HepG2 (cell line): Measurements from ENCODE around the gene MUC21. TPM values are rescaled to one million over a fixed set of nuclear protein-coding genes. Genes with fewer than 3 reads are reported as not detected.

ENCODE experiments used
- ATAC-seq: fragments of 200-7000 bp; cut with Tn5 transposase; 3 replicates; pipeline ENCODE4 v1.9.1; 2020; ENCODE audit warnings: mild to moderate bottlenecking, moderate library complexity
- BruUV-seq: library from RNA; stranded (reverse); fragments of 400-500 nt; replicated peaks from 2 replicates; lab custom pipeline; 2021; lab: Mats Ljungman, UMichigan
- CTCF ChIA-PET: fragments of 300-600 bp; formaldehyde crosslinking; extraction: SDS; loops from one replicate; lab custom pipeline; 2021; ENCODE audit warnings: low total read pairs, inconsistent platforms, low intra/inter-chr PET ratio; lab: Yijun Ruan, JAX
- POLR2A ChIA-PET: fragments of 350-600 bp; sonication (Branson Sonifier 250); formaldehyde crosslinking; loops from one replicate; lab custom pipeline; 2020; ENCODE audit warnings: antibody characterized with exemption, inconsistent platforms; lab: Yijun Ruan, JAX
- DNase-seq: peaks from one replicate; pipeline ENCODE4 v3.0.0-alpha.2; 2015; ENCODE audit warnings: low spot score
- FAIRE-seq: peaks from 3 replicates; lab custom pipeline; 2011; peaks lifted over from hg19 to GRCh38; lab: Jason Lieb, UNC
- H2AFZ ChIP-seq: one replicate; pipeline ENCODE4 v1.6.1; 2011; ENCODE audit warnings: low read length, inconsistent platforms
- H3K27ac ChIP-seq: fragments of 300-600 bp; 3 replicates; pipeline ENCODE4 v1.8.0; 2011; ENCODE audit warnings: mixed run types, mild to moderate bottlenecking, mixed read lengths, low read length, inconsistent platforms; ENCODE audit not compliant: insufficient read depth; ENCODE audit errors: extremely low read length
- H3K27me3 ChIP-seq, 2 experiments: fragments of 200-600 bp in 1 of 2; 2 replicates in 1 of 2; 3 replicates in 1 of 2; pipeline versions ENCODE4 v1.6.0 to v1.8.0; 2011; ENCODE audit warnings: low read length in 2 of 2, mild to moderate bottlenecking in 2 of 2, moderate library complexity in 2 of 2, inconsistent platforms in 1 of 2; ENCODE audit not compliant: insufficient read depth in 2 of 2, control insufficient read depth in 1 of 2
- H3K36me3 ChIP-seq, 2 experiments: fragments of 200-600 bp in 1 of 2; replicated peaks in 1 of 2; 2 replicates in 1 of 2; 3 replicates in 1 of 2; pipeline versions ENCODE4 v1.5.1 to v1.8.0; 2011; ENCODE audit warnings: low read length in 2 of 2, inconsistent platforms in 1 of 2; ENCODE audit not compliant: insufficient read depth in 2 of 2, control insufficient read depth in 1 of 2
- H3K4me1 ChIP-seq: 2 replicates; pipeline ENCODE4 v1.5.1; 2012; ENCODE audit warnings: low read length, inconsistent platforms; ENCODE audit not compliant: insufficient read depth
- H3K4me2 ChIP-seq: 2 replicates; pipeline ENCODE4 v1.6.0; 2011; ENCODE audit warnings: low read depth, low read length, inconsistent platforms
- H3K4me3 ChIP-seq, 3 experiments: fragments of 200-600 bp in 1 of 3; sonication (generic), shearing (Covaris generic) in 1 of 3; replicated peaks in 1 of 3; 2 replicates each; pipeline ENCODE4 v1.5.1; 2011 to 2016; ENCODE audit warnings: low read length in 3 of 3, inconsistent platforms in 2 of 3, low read depth in 2 of 3, mild to moderate bottlenecking in 2 of 3, control low read depth in 1 of 3, mixed read lengths in 1 of 3; ENCODE audit not compliant: insufficient read depth in 1 of 3
- H3K79me2 ChIP-seq: one replicate; pipeline ENCODE4 v1.6.1; 2011; ENCODE audit warnings: low read length, inconsistent platforms; ENCODE audit not compliant: insufficient read depth
- H3K9ac ChIP-seq: 2 replicates; pipeline ENCODE4 v1.6.0; 2011; ENCODE audit warnings: mild to moderate bottlenecking, low read depth, low read length, inconsistent platforms; ENCODE audit not compliant: insufficient read depth
- H3K9me3 ChIP-seq: 2 replicates; pipeline ENCODE4 v1.5.1; 2012; ENCODE audit warnings: mild to moderate bottlenecking, low read length
- H4K20me1 ChIP-seq: 2 replicates; pipeline ENCODE4 v1.6.0; 2011; ENCODE audit warnings: inconsistent platforms, mild to moderate bottlenecking, low read length, moderate library complexity; ENCODE audit not compliant: insufficient read depth
- ADNP ChIP-seq: sonication (generic); formaldehyde crosslinking; IDR thresholded peaks from 2 replicates; pipeline ENCODE4 v1.4.0; 2020; ENCODE audit warnings: missing genetic modification reagents
- BRD4 ChIP-seq: sonication (generic); formaldehyde crosslinking; IDR thresholded peaks from 2 replicates; pipeline ENCODE4 v1.4.0; 2020; ENCODE audit warnings: missing genetic modification reagents
- ELF3 ChIP-seq: IDR thresholded peaks from 2 replicates; pipeline ENCODE4 v1.6.1; 2016; ENCODE audit warnings: missing genetic modification reagents, missing compliant biosample characterization
- MIXL1 ChIP-seq: IDR thresholded peaks from 2 replicates; pipeline ENCODE4 v1.6.1; 2016
- NFIB ChIP-seq: sonication (generic); formaldehyde crosslinking; IDR thresholded peaks from 2 replicates; pipeline ENCODE4 v1.9.0; 2021; ENCODE audit warnings: missing genetic modification reagents, mild to moderate bottlenecking, borderline replicate concordance
- POLR2AphosphoS2 ChIP-seq: IDR thresholded peaks from 2 replicates; pipeline ENCODE4 v1.6.1; 2011; ENCODE audit warnings: low read depth, low read length, improper control_type of control experiment
- RAD51 ChIP-seq: fragments of 450-650 bp; IDR thresholded peaks from 2 replicates; pipeline ENCODE4 v1.6.1; 2016; ENCODE audit warnings: borderline replicate concordance
- TCF12 ChIP-seq, 2 experiments: fragments of 450-650 bp in 1 of 2; sonication (generic) in 1 of 2; formaldehyde crosslinking in 1 of 2; IDR thresholded peaks; 2 replicates each; pipeline versions ENCODE4 v1.6.1 to v1.8.0; 2017 to 2022; ENCODE audit warnings: antibody characterized with exemption in 1 of 2, mild to moderate bottlenecking in 1 of 2, missing genetic modification reagents in 1 of 2, moderate library complexity in 1 of 2
- THAP11 ChIP-seq: IDR thresholded peaks from 2 replicates; pipeline ENCODE4 v1.6.1; 2016; ENCODE audit warnings: missing biosample characterization, missing genetic modification reagents
- ZBTB3 ChIP-seq: sonication (generic); formaldehyde crosslinking; IDR thresholded peaks from 2 replicates; pipeline ENCODE4 v1.4.0; 2020; ENCODE audit warnings: low read depth, mild to moderate bottlenecking, moderate library complexity, missing genetic modification reagents, borderline replicate concordance
- ZNF138 ChIP-seq: sonication (generic); formaldehyde crosslinking; IDR thresholded peaks from 2 replicates; pipeline ENCODE4 v1.5.0; 2020; ENCODE audit warnings: mild to moderate bottlenecking, low read depth, missing genetic modification reagents
- ZNF205 ChIP-seq: IDR thresholded peaks from 2 replicates; pipeline ENCODE4 v1.6.1; 2018; ENCODE audit warnings: missing biosample characterization, missing genetic modification reagents
- ZNF451 ChIP-seq: sonication (generic); formaldehyde crosslinking; IDR thresholded peaks from 2 replicates; pipeline ENCODE4 v1.5.0; 2020; ENCODE audit warnings: mild to moderate bottlenecking, missing genetic modification reagents
- ZNF484 ChIP-seq: sonication (generic); formaldehyde crosslinking; IDR thresholded peaks from 2 replicates; pipeline ENCODE4 v1.5.1; 2020; ENCODE audit warnings: mild to moderate bottlenecking, low read depth, missing genetic modification reagents, borderline replicate concordance
- ZNF496 ChIP-seq: sonication (generic); formaldehyde crosslinking; IDR thresholded peaks from 2 replicates; pipeline ENCODE4 v1.8.1; 2023; ENCODE audit warnings: mild to moderate bottlenecking, moderate library complexity, missing genetic modification reagents; ENCODE audit not compliant: insufficient replicate concordance
- ZNF839 ChIP-seq: sonication (generic); formaldehyde crosslinking; IDR thresholded peaks from 2 replicates; pipeline ENCODE4 v1.4.0; 2020; ENCODE audit warnings: missing genetic modification reagents, mild to moderate bottlenecking, borderline replicate concordance
- WGBS: methylation state at CpG from one replicate; pipeline ENCODE4 v1.1.6; 2017; ENCODE audit warnings: low lambda C conversion rate; 5-methylcytosine and 5-hydroxymethylcytosine counted together
- in situ Hi-C: cut with HindIII; loops from 2 replicates; pipeline ENCODE4 v1.10.0; 2017; ENCODE audit warnings: low pct_unique_long_range_greater_than_20kb; ENCODE audit not compliant: extremely low pct_ligation_motif_present
- intact Hi-C: fragments of 100-400 bp; cut with micrococcal nuclease; formaldehyde crosslinking; loops from one replicate; pipeline ENCODE4 v1.10.0; 2022; ENCODE audit not compliant: unreplicated experiment
- polyA plus RNA-seq, 8 experiments: library from polyadenylated mRNA; depleted of rRNA in 3 of 8; stranded (reverse) in 7 of 8; unstranded in 1 of 8; fragments of >200 nt; fragmentation: Illumina TruSeq in 4 of 8; extraction: Trizol in 4 of 8; gene quantifications; 2 replicates each; pipeline versions ENCODE4 v1.2.1 to v1.2.3, GENCODE V29; 2011 to 2016; ENCODE audit warnings: low read depth in 4 of 8, missing spikeins in 1 of 8, mixed read lengths in 1 of 8; ENCODE audit not compliant: insufficient read depth in 1 of 8
- total RNA-seq, 5 experiments: library from RNA; depleted of rRNA; stranded (reverse); fragments of >200 nt; fragmentation: Illumina TruSeq; extraction: Trizol; gene quantifications; 2 replicates each; pipeline ENCODE4 v1.2.3, GENCODE V29; 2016; ENCODE audit warnings: low read depth in 1 of 5
- TF ChIP-seq, protein P1 (sequence below): sonication (generic); formaldehyde crosslinking; IDR thresholded peaks from 2 replicates; pipeline ENCODE4 v1.4.0; 2020; ENCODE audit warnings: missing genetic modification reagents

Gene MUC21
- total and polyA plus RNA-seq, 2 of the 13 experiments (the other 11 are each of a cell fraction or from before 2014, with no cell fraction given): not detected

DNA sequence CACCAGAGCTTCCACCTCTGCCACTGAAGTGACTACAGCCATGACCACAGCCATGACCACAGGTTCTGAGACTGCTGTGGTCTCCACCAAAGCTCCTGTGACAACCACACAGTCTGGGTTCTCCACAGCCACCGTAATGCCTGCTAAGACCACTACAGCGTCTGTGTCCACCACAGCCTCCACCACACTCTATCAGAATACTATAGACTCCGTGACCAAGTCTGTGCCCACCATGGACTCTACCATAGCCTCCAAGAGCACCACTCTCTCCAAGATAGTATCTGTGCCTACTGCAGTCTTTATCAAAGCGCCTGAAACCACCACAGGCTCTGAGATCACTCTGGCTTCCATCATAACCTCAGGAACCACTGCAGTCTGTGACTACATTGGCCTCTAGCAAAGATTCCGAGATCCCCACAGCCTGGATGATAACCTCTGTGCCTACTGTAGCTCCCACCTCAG lies 18.3 kb upstream of the MUC21 start:
- no peaks in the 10 kb centered on the region for H3K27me3 ChIP-seq
- H2AFZ ChIP-seq: no peak overlapping the region
- intact Hi-C loops (no loop called here), in situ Hi-C loops (no loop called here)
- H3K4me1 ChIP-seq: peaks cover 14% of the 10 kb centered on the region
- no peak overlapping the region for H3K4me3 ChIP-seq
- H3K27ac ChIP-seq: no peak overlapping the region
- DNase-seq (no peak), FAIRE-seq (no peak), ATAC-seq (peak; percentile 18; the same call in 1 of the 3 replicates)
- no TSS peak for BruUV-seq
- no peaks in the 10 kb centered on the region for H4K20me1 ChIP-seq
- no peaks in the 10 kb centered on the region for H3K36me3 ChIP-seq
- ChIA-PET CTCF (no interaction called here), POLR2A (no interaction called here)
- no peaks in the 10 kb centered on the region for H3K9me3 ChIP-seq
- H3K79me2 ChIP-seq: no peaks in the 10 kb centered on the region
- WGBS: 14% methylated on average over 5 of the region's 5 CpGs
- H3K9ac ChIP-seq: no peak overlapping the region
- H3K4me2 ChIP-seq: no peak overlapping the region
- no peak for TF ChIP-seq NFIB (CRISPR knock-in tag)
- TF ChIP-seq ADNP: no peak
- no peak for TF ChIP-seq ELF3 (CRISPR knock-in tag)
- TF ChIP-seq ZNF138 (CRISPR knock-in tag): no peak
- TF ChIP-seq THAP11: no peak
- TF ChIP-seq POLR2AphosphoS2: no peak
- no peak for TF ChIP-seq MIXL1 (CRISPR knock-in tag)
- no peak for TF ChIP-seq ZBTB3 (CRISPR knock-in tag)
- TF ChIP-seq ZNF205 (CRISPR knock-in tag): no peak
- no peak for TF ChIP-seq RAD51
- no peak for TF ChIP-seq ZNF839 (CRISPR knock-in tag)
- TF ChIP-seq ZNF496: no peak
- no peak for TF ChIP-seq TCF12 (IDR thresholded peaks at IDR 0.05)
- no peak for TF ChIP-seq TCF12 (CRISPR knock-in tag; IDR thresholded peaks at IDR 0.05)
- TF ChIP-seq, protein P1, sequence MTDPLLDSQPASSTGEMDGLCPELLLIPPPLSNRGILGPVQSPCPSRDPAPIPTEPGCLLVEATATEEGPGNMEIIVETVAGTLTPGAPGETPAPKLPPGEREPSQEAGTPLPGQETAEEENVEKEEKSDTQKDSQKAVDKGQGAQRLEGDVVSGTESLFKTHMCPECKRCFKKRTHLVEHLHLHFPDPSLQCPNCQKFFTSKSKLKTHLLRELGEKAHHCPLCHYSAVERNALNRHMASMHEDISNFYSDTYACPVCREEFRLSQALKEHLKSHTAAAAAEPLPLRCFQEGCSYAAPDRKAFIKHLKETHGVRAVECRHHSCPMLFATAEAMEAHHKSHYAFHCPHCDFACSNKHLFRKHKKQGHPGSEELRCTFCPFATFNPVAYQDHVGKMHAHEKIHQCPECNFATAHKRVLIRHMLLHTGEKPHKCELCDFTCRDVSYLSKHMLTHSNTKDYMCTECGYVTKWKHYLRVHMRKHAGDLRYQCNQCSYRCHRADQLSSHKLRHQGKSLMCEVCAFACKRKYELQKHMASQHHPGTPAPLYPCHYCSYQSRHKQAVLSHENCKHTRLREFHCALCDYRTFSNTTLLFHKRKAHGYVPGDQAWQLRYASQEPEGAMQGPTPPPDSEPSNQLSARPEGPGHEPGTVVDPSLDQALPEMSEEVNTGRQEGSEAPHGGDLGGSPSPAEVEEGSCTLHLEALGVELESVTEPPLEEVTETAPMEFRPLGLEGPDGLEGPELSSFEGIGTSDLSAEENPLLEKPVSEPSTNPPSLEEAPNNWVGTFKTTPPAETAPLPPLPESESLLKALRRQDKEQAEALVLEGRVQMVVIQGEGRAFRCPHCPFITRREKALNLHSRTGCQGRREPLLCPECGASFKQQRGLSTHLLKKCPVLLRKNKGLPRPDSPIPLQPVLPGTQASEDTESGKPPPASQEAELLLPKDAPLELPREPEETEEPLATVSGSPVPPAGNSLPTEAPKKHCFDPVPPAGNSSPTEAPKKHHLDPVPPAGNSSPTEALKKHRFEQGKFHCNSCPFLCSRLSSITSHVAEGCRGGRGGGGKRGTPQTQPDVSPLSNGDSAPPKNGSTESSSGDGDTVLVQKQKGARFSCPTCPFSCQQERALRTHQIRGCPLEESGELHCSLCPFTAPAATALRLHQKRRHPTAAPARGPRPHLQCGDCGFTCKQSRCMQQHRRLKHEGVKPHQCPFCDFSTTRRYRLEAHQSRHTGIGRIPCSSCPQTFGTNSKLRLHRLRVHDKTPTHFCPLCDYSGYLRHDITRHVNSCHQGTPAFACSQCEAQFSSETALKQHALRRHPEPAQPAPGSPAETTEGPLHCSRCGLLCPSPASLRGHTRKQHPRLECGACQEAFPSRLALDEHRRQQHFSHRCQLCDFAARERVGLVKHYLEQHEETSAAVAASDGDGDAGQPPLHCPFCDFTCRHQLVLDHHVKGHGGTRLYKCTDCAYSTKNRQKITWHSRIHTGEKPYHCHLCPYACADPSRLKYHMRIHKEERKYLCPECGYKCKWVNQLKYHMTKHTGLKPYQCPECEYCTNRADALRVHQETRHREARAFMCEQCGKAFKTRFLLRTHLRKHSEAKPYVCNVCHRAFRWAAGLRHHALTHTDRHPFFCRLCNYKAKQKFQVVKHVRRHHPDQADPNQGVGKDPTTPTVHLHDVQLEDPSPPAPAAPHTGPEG: no peak
- TF ChIP-seq ZNF451 (CRISPR knock-in tag): no peak
- no peak for TF ChIP-seq ZNF484 (CRISPR knock-in tag)
- TF ChIP-seq BRD4 (CRISPR knock-in tag): no peak
